Kidney epithelial cell (primary cell): ENCODE data around the gene ITFG2. TPM values are rescaled to one million over a fixed set of nuclear protein-coding genes. Genes with fewer than 3 reads are reported as not detected.

Experiments
- DNase-seq: peaks from one replicate; pipeline ENCODE4 v3.0.0-alpha.2; 2010; ENCODE audit warnings: low read depth
- H3K27me3 ChIP-seq: 2 replicates; pipeline ENCODE4 v1.6.0; 2011; ENCODE audit warnings: low read length; ENCODE audit not compliant: control insufficient read depth, insufficient read depth
- H3K36me3 ChIP-seq: 2 replicates; pipeline ENCODE4 v1.5.1; 2011; ENCODE audit warnings: low read length; ENCODE audit not compliant: control insufficient read depth, insufficient read depth
- H3K4me3 ChIP-seq: 2 replicates; pipeline ENCODE4 v1.5.1; 2011; ENCODE audit warnings: low read depth, mild to moderate bottlenecking, control low read depth, low read length
- CTCF ChIP-seq: IDR thresholded peaks from 2 replicates; pipeline ENCODE4 v1.5.1; 2011; ENCODE audit warnings: mild to moderate bottlenecking, moderate library complexity, low read length, control low read depth, inconsistent platforms; ENCODE audit not compliant: insufficient read depth, poor library complexity, severe bottlenecking
- total RNA-seq: library from RNA; depleted of rRNA; stranded (reverse); fragments of >200 nt; gene quantifications from 2 replicates; pipeline ENCODE4 v1.2.3, GENCODE V29; 2015

Gene ITFG2
- total RNA-seq, 1 donor from 2014 or later, result 26.1 TPM

GRCh38 chr12:2845280-2845679, 32.8 kb downstream of the ITFG2 start:
- DNase-seq, result no peak
- TF ChIP-seq CTCF, result no peak
- Histone ChIP-seq H3K4me3 (no peak overlapping the region), H3K27me3 (no peaks in the 10 kb centered on the region), H3K36me3 (no peaks in the 10 kb centered on the region)

DNA sequence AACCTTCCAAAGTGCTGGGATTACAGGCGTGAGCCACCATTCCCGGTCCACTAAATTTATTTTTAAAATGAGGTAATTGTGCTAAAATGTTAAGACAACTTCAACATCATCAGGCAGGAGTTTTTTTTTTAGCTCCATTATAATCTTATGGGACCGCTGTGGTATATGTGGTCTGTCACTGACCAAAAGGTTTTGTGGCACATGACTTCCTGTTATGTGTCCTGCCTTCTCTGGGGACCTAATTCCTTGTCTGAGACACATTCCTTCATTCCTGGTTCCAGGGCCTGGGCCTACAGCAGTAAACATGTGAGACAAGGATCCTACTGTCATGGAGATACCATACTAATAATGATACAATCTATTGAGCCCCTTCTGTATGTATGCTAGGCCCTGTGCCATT, 39.5 kb downstream of the ITFG2 start:
- no peak for TF ChIP-seq CTCF

GRCh38 chr12:2853626-2854025, 41.2 kb downstream of the ITFG2 start:
- Histone ChIP-seq H3K36me3 (peaks cover 1% of the 10 kb centered on the region), H3K27me3 (no peaks in the 10 kb centered on the region), H3K4me3 (no peak overlapping the region)
- TF ChIP-seq CTCF, result peak; percentile 95
- no peak for DNase-seq

More for the DNA sequence above, 39.5 kb downstream of the ITFG2 start:
- no peak for DNase-seq
- Histone ChIP-seq H3K27me3 (no peaks in the 10 kb centered on the region), H3K36me3 (no peaks in the 10 kb centered on the region), H3K4me3 (no peak overlapping the region)

DNA sequence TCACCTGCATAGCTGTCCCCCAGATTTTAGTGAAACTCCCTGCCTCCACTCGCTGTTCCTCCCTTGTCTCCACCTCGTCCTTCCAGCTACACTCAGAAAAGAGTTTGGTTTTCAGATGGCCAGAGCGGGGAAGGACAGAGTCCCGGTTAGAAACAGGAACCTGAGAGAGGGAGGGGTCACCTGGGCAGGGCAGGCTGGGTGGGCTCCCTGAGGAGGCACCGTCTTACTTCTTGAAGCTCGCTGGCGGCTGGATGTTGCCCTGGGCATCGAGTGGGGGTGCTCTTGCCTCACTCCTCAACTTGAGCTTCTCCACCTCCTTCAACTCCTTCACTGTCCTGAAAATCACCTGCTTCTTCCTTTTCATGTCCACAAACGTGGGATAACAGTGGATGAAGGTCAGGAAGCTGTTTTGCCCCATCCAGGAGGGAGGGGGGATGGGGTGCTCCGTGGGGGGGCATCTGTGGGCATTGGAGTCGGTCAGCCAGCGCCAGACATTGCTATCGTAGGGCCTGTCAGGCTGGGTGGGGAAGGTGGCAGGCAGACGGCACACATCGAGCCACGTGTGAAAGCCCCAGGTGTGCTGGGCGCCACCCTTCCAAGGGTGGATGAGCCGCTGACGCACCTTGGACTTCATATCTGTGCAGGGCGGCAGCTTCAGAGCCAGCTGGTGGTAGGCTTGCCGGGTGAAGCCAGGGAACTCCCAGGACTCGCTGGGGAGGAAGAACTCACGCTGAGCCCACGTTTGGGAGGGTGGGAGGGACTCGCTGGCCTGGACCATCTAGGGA, 42.4 kb downstream of the ITFG2 start:
- Histone ChIP-seq H3K27me3 (no peaks in the 10 kb centered on the region), H3K4me3 (no peak overlapping the region), H3K36me3 (peaks cover 1% of the 10 kb centered on the region)
- TF ChIP-seq CTCF, result no peak
- no peak for DNase-seq

DNA sequence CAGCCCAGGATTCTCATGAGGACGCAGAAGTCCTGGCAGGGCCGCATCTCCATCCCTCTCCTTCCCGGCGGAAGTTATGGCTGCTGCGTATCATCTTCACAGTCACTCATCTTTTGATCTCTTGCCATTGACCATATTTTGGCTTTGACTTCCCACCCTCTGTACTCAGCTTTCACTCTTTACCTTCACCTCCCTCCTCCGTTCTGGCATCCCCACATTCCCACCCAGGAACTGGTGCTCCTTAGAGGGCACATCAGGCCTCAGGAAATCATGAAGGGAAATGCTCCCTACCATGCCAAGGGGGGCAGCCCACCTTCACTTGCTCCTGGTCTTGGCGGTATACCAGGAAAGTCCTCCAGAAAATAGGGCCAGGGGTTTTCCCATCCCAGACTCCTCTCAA, 43.1 kb downstream of the ITFG2 start:
- Histone ChIP-seq H3K4me3 (no peak overlapping the region), H3K36me3 (peaks cover 1% of the 10 kb centered on the region), H3K27me3 (no peaks in the 10 kb centered on the region)
- DNase-seq, result no peak
- TF ChIP-seq CTCF, result no peak

DNA sequence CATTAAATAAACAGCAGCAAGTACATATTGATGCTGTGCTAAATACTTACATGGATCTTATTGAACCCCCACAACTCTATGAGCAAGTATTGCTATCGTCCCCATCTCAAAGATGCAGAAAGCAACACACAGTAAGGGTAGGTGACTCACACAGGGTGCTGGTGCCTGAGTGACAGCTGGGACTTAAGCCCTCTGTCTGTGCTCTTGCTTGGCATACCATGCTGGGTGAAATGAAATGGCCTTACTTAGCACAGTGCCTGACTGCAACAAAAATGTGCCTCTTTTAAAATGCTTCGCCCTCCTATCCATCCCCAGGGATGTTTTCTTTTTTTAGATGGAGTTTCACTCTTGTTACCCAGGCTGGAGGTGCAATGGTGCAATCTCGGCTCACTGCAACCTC, 43.6 kb downstream of the ITFG2 start:
- no peaks in the 10 kb centered on the region for H3K27me3 ChIP-seq
- TF ChIP-seq CTCF, result no peak
- peaks cover 1% of the 10 kb centered on the region for H3K36me3 ChIP-seq
- DNase-seq, result no peak
- no peak overlapping the region for H3K4me3 ChIP-seq
